ENCODE measurements around the gene PLXDC2. TPM values are rescaled to one million over a fixed set of nuclear protein-coding genes. Genes with fewer than 3 reads are reported as not detected.

Gene PLXDC2
- total RNA-seq, 1 experiment from 2014 or later = not detected

GRCh38 chr10:19783721-19784120, 32.5 kb upstream of the PLXDC2 start:
- no peaks in the 10 kb centered on the region for H3K36me3 ChIP-seq (ENCODE audit: low read depth, low read length)
- no TSS peak for BruUV-seq (replicated peaks)
- ATAC-seq = no peak
- no peaks in the 10 kb centered on the region for H3K79me2 ChIP-seq (ENCODE audit: low read length)
- no peak overlapping the region for H2AFZ ChIP-seq (ENCODE audit: low read length)
- no peak overlapping the region for H3K4me3 ChIP-seq (ENCODE audit: low read length)
- H4K20me1 ChIP-seq (ENCODE audit: low read length) = no peaks in the 10 kb centered on the region
- no peak overlapping the region for H3K27ac ChIP-seq (ENCODE audit: low read length)
- no peaks in the 10 kb centered on the region for H3K9me2 ChIP-seq (replicated peaks; ENCODE audit: low read length)
- no peaks in the 10 kb centered on the region for H3K27me3 ChIP-seq (ENCODE audit: low read length)
- CTCF ChIA-PET = no interaction called here
- intact Hi-C loops (cut with micrococcal nuclease) = no loop called here
- H3K9ac ChIP-seq (ENCODE audit: low read length) = no peak overlapping the region
- TF ChIP-seq CTCF (conservative IDR thresholded peaks at IDR 0.05; ENCODE audit: low read depth, low read length) (no peak), EZH2 (IDR thresholded peaks at IDR 0.05; ENCODE audit: low read length, unreplicated experiment) (no peak), EZH2phosphoT487 (IDR thresholded peaks at IDR 0.05; ENCODE audit: borderline replicate concordance, low read length) (no peak)
- no peaks in the 10 kb centered on the region for H3K4me1 ChIP-seq (ENCODE audit: insufficient read depth, low read length)
- POLR2A ChIA-PET (ENCODE audit: unreplicated experiment) = no interaction called here
- no peaks in the 10 kb centered on the region for H3K9me3 ChIP-seq (ENCODE audit: low read length)
- no peak for DNase-seq
- no peak overlapping the region for H3K4me2 ChIP-seq (ENCODE audit: low read length)
- H3F3A ChIP-seq (ENCODE audit: low read length, unreplicated experiment) = no peaks in the 10 kb centered on the region

DNA sequence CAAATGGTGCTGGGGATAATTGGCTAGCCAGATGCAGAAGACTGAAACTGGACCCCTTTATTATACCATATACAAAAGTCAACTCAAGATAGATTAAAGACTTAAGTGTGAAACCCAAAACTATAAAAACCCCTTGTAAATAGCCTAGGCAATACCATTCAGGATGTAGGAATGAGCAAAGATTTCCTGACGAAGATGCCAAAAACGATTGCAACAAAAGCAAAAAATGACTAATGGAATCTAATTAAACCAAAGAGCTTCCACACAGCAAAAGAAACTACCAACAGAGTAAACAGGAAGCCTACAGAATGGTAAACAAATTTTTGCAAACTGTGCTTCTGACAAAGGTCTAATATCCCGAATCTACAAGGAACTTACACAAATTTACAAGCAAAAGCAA, 30.9 kb upstream of the PLXDC2 start:
- DNase-seq (no peak), ATAC-seq (no peak)
- TF ChIP-seq EZH2phosphoT487 (IDR thresholded peaks at IDR 0.05; ENCODE audit: borderline replicate concordance, low read length) (no peak), CTCF (conservative IDR thresholded peaks at IDR 0.05; ENCODE audit: low read depth, low read length) (no peak), EZH2 (IDR thresholded peaks at IDR 0.05; ENCODE audit: low read length, unreplicated experiment) (no peak)
- no peak overlapping the region for H2AFZ ChIP-seq (ENCODE audit: low read length)
- POLR2A ChIA-PET (ENCODE audit: unreplicated experiment) = no interaction called here
- H3K9me2 ChIP-seq (replicated peaks; ENCODE audit: low read length) = no peaks in the 10 kb centered on the region
- BruUV-seq (replicated peaks) = no TSS peak
- H3K4me2 ChIP-seq (ENCODE audit: low read length) = no peak overlapping the region
- no peaks in the 10 kb centered on the region for H3K36me3 ChIP-seq (ENCODE audit: low read depth, low read length)
- no peak overlapping the region for H3K27ac ChIP-seq (ENCODE audit: low read length)
- H3K27me3 ChIP-seq (ENCODE audit: low read length) = no peaks in the 10 kb centered on the region
- CTCF ChIA-PET = interaction anchor here (0.6 kb wide), 1 partner anchor 801 kb away, joined by 3 read pairs; no protein-coding TSS in a partner anchor
- H3K4me3 ChIP-seq (ENCODE audit: low read length) = no peak overlapping the region
- no peaks in the 10 kb centered on the region for H3F3A ChIP-seq (ENCODE audit: low read length, unreplicated experiment)
- no peak overlapping the region for H3K9ac ChIP-seq (ENCODE audit: low read length)
- intact Hi-C loops (cut with micrococcal nuclease) = no loop called here
- no peaks in the 10 kb centered on the region for H3K79me2 ChIP-seq (ENCODE audit: low read length)
- no peaks in the 10 kb centered on the region for H4K20me1 ChIP-seq (ENCODE audit: low read length)
- no peaks in the 10 kb centered on the region for H3K4me1 ChIP-seq (ENCODE audit: insufficient read depth, low read length)
- H3K9me3 ChIP-seq (ENCODE audit: low read length) = no peaks in the 10 kb centered on the region

GRCh38 chr10:19788075-19788686, 28.1 kb upstream of the PLXDC2 start:
- DNase-seq (peak; percentile 55), ATAC-seq (no peak)
- Histone ChIP-seq H3K79me2 (ENCODE audit: low read length) (no peaks in the 10 kb centered on the region), H3K4me3 (ENCODE audit: low read length) (no peak overlapping the region), H3K27me3 (ENCODE audit: low read length) (no peaks in the 10 kb centered on the region), H3K9me3 (ENCODE audit: low read length) (no peaks in the 10 kb centered on the region), H4K20me1 (ENCODE audit: low read length) (no peaks in the 10 kb centered on the region), H3K36me3 (ENCODE audit: low read depth, low read length) (no peaks in the 10 kb centered on the region), H3K27ac (ENCODE audit: low read length) (no peak overlapping the region), H3F3A (ENCODE audit: low read length, unreplicated experiment) (no peaks in the 10 kb centered on the region), H3K4me1 (ENCODE audit: insufficient read depth, low read length) (no peaks in the 10 kb centered on the region), H2AFZ (ENCODE audit: low read length) (no peak overlapping the region), H3K4me2 (ENCODE audit: low read length) (no peak overlapping the region), H3K9me2 (replicated peaks; ENCODE audit: low read length) (no peaks in the 10 kb centered on the region), H3K9ac (ENCODE audit: low read length) (no peak overlapping the region)
- intact Hi-C loops (cut with micrococcal nuclease) = no loop called here
- no peak for TF ChIP-seq EZH2phosphoT487 (IDR thresholded peaks at IDR 0.05; ENCODE audit: borderline replicate concordance, low read length)
- TF ChIP-seq CTCF (conservative IDR thresholded peaks at IDR 0.05; ENCODE audit: low read depth, low read length) = peak; percentile 81
- BruUV-seq (replicated peaks) = no TSS peak
- CTCF ChIA-PET = no interaction called here
- POLR2A ChIA-PET (ENCODE audit: unreplicated experiment) = no interaction called here
